HepG2 (cell line): ENCODE data around the gene PCGF2. TPM values are rescaled to one million over a fixed set of nuclear protein-coding genes. Genes with fewer than 3 reads are reported as not detected.

Source experiments
- ETV5 ChIP-seq: IDR thresholded peaks from 2 replicates; pipeline ENCODE4 v1.6.1; 2018; ENCODE audit warnings: missing biosample characterization, missing genetic modification reagents, inconsistent platforms, borderline replicate concordance
- POLR2G ChIP-seq: fragments of 200-400 bp; formaldehyde crosslinking; IDR thresholded peaks from 2 replicates; pipeline ENCODE4 v1.6.1; 2018; ENCODE audit warnings: mild to moderate bottlenecking, low read depth, low read length, moderate library complexity
- STAT5B ChIP-seq: sonication (generic); formaldehyde crosslinking; IDR thresholded peaks from 2 replicates; pipeline ENCODE4 v1.4.0; 2020; ENCODE audit warnings: missing genetic modification reagents
- STAT6 ChIP-seq: sonication (generic); formaldehyde crosslinking; IDR thresholded peaks from 2 replicates; pipeline ENCODE4 v1.4.0; 2020; ENCODE audit warnings: missing genetic modification reagents, mild to moderate bottlenecking, borderline replicate concordance
- THAP8 ChIP-seq: sonication (generic); formaldehyde crosslinking; IDR thresholded peaks from 2 replicates; pipeline ENCODE4 v1.5.1; 2020; ENCODE audit warnings: missing genetic modification reagents, mild to moderate bottlenecking, borderline replicate concordance
- ZBTB33 ChIP-seq: sonication (generic); formaldehyde crosslinking; IDR thresholded peaks from 2 replicates; pipeline ENCODE4 v1.4.0; 2020; ENCODE audit warnings: missing genetic modification reagents
- ZNF276 ChIP-seq: sonication (generic); formaldehyde crosslinking; IDR thresholded peaks from 2 replicates; pipeline ENCODE4 v1.4.0; 2020; ENCODE audit warnings: mild to moderate bottlenecking, low read depth, missing genetic modification reagents
- ZNF33A ChIP-seq: sonication (generic); formaldehyde crosslinking; IDR thresholded peaks from 2 replicates; pipeline ENCODE4 v1.5.1; 2020; ENCODE audit warnings: missing genetic modification reagents, mild to moderate bottlenecking, moderate library complexity, borderline replicate concordance
- ZNF503 ChIP-seq: sonication (generic); formaldehyde crosslinking; IDR thresholded peaks from 2 replicates; pipeline ENCODE4 v1.4.0; 2020; ENCODE audit warnings: missing genetic modification reagents
- polyA plus RNA-seq, 8 experiments: library from polyadenylated mRNA; depleted of rRNA in 3 of 8; stranded (reverse) in 7 of 8; unstranded in 1 of 8; fragments of >200 nt; fragmentation: Illumina TruSeq in 4 of 8; extraction: Trizol in 4 of 8; gene quantifications; 2 replicates each; pipeline versions ENCODE4 v1.2.1 to v1.2.3, GENCODE V29; 2011 to 2016; ENCODE audit warnings: low read depth in 4 of 8, missing spikeins in 1 of 8, mixed read lengths in 1 of 8; ENCODE audit not compliant: insufficient read depth in 1 of 8
- total RNA-seq, 5 experiments: library from RNA; depleted of rRNA; stranded (reverse); fragments of >200 nt; fragmentation: Illumina TruSeq; extraction: Trizol; gene quantifications; 2 replicates each; pipeline ENCODE4 v1.2.3, GENCODE V29; 2016; ENCODE audit warnings: low read depth in 1 of 5
- TF ChIP-seq, protein P1 (sequence below), 2 experiments: sonication (generic) in 1 of 2; formaldehyde crosslinking in 1 of 2; IDR thresholded peaks; 2 replicates each; pipeline versions ENCODE4 v1.6.1 to v1.9.0; 2014 to 2022; ENCODE audit warnings: antibody characterized with exemption in 1 of 2, borderline replicate concordance in 1 of 2, inconsistent platforms in 1 of 2, low read depth in 1 of 2, missing genetic modification reagents in 1 of 2

Gene PCGF2
- total and polyA plus RNA-seq, 2 of the 13 experiments (the other 11 are each of a cell fraction or from before 2014, with no cell fraction given), result 11.6 to 29.4 TPM

- TF ChIP-seq, protein P1, sequence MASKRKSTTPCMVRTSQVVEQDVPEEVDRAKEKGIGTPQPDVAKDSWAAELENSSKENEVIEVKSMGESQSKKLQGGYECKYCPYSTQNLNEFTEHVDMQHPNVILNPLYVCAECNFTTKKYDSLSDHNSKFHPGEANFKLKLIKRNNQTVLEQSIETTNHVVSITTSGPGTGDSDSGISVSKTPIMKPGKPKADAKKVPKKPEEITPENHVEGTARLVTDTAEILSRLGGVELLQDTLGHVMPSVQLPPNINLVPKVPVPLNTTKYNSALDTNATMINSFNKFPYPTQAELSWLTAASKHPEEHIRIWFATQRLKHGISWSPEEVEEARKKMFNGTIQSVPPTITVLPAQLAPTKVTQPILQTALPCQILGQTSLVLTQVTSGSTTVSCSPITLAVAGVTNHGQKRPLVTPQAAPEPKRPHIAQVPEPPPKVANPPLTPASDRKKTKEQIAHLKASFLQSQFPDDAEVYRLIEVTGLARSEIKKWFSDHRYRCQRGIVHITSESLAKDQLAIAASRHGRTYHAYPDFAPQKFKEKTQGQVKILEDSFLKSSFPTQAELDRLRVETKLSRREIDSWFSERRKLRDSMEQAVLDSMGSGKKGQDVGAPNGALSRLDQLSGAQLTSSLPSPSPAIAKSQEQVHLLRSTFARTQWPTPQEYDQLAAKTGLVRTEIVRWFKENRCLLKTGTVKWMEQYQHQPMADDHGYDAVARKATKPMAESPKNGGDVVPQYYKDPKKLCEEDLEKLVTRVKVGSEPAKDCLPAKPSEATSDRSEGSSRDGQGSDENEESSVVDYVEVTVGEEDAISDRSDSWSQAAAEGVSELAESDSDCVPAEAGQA (IDR thresholded peaks at IDR 0.05; ENCODE audit: low read depth), result no peak
- TF ChIP-seq, protein P1 (CRISPR knock-in tag; IDR thresholded peaks at IDR 0.05; ENCODE audit: borderline replicate concordance), result no peak
- TF ChIP-seq ZNF33A (CRISPR knock-in tag) (peak; percentile 78; the same call in 1 of the 2 replicates), STAT5B (CRISPR knock-in tag) (peak; percentile 67; the same call in 1 of the 2 replicates), ZNF503 (no peak), POLR2G (peak; percentile 84), ZNF276 (no peak), ZBTB33 (CRISPR knock-in tag) (no peak), STAT6 (CRISPR knock-in tag) (no peak), ETV5 (no peak), THAP8 (CRISPR knock-in tag) (0 out of 2 replicates have a peak, but pooled peaks have one; percentile 0)
These were observed 45.0 kb downstream of the PCGF2 start (continued) for GRCh38 chr17:38702916-38703741.
